Activated CD4-positive, alpha-beta T cell treated with anti-CD3 and anti-CD28 coated beads for 36 hours (primary cell): ENCODE results near the gene CES2. TPM values are rescaled to one million over a fixed set of nuclear protein-coding genes. Genes with fewer than 3 reads are reported as not detected.
A peak's percentile ranks its signal among the peaks of the same experiment; 100 is the strongest.
"Not testable (repeated sequence)": the region's sequence is repeated elsewhere in the genome, so short reads cannot be mapped to it uniquely, and the experiment has no call there.

ENCODE experiments used
- ATAC-seq: fragments of 200-7000 bp; cut with Tn5 transposase; one replicate; pipeline ENCODE4 v1.10.0; 2021; ENCODE audit warnings: mild to moderate bottlenecking, moderate library complexity
- CTCF ChIA-PET: fragments of 350-600 bp; sonication (Branson Sonifier 250); formaldehyde crosslinking; loops from one replicate; lab custom pipeline; 2021; ENCODE audit warnings: antibody characterized with exemption; lab: Charles Lee
- POLR2A ChIA-PET: fragments of 350-600 bp; sonication (Branson Sonifier 250); formaldehyde crosslinking; loops from one replicate; lab custom pipeline; 2021; ENCODE audit warnings: antibody characterized with exemption, inconsistent platforms; lab: Charles Lee
- DNase-seq: peaks from one replicate; pipeline ENCODE4 v3.0.0-alpha.2; 2020
- H3K27ac Mint-ChIP-seq: one replicate; pipeline ENCODE4 v1.8.0; 2021; ENCODE audit warnings: mixed read lengths
- H3K27me3 Mint-ChIP-seq: one replicate; pipeline ENCODE4 v1.8.0; 2021; ENCODE audit warnings: mixed read lengths
- H3K36me3 Mint-ChIP-seq: one replicate; pipeline ENCODE4 v1.8.0; 2021; ENCODE audit warnings: low read depth, mixed read lengths
- H3K4me1 Mint-ChIP-seq: one replicate; pipeline ENCODE4 v1.8.0; 2021; ENCODE audit warnings: mixed read lengths
- H3K4me3 Mint-ChIP-seq: one replicate; pipeline ENCODE4 v1.8.0; 2021; ENCODE audit warnings: mild to moderate bottlenecking, moderate library complexity, mixed read lengths
- H3K9me3 Mint-ChIP-seq: one replicate; pipeline ENCODE4 v1.8.0; 2021; ENCODE audit warnings: low read depth, mixed read lengths
- intact Hi-C, 2 experiments: fragments of 100-400 bp; cut with DNase I in 1 of 2; cut with micrococcal nuclease in 1 of 2; formaldehyde crosslinking; loops; one replicate each; pipeline versions ENCODE4 v1.14.2 to v1.15.1; 2022 to 2024; cut with DNase I, micrococcal nuclease
- total RNA-seq, 2 experiments: library from RNA; stranded (reverse); gene quantifications; one replicate each; pipeline ENCODE4 v1.2.3, GENCODE V29; 2021

CES2 gene
- total RNA-seq, 2 experiments from 2014 or later: 30.5 to 31.6 TPM

- peaks cover 6% of the 10 kb centered on the region for H3K9me3 Mint-ChIP-seq
- CTCF ChIA-PET: interaction anchor here (0.7 to 2.5 kb wide), 26 partner anchors 9 to 330 kb away, joined by 3 to 19 read pairs (median 4); partner anchors contain the start of genes B3GNT9, FBXL8 and TRADD
- intact Hi-C loops: loop anchor here in 1 of 2 experiments (1.0 kb wide), 4 partner anchors 23 to 231 kb away; no protein-coding TSS in a partner anchor
- H3K27me3 Mint-ChIP-seq: peaks cover 28% of the 10 kb centered on the region
- POLR2A ChIA-PET: interaction anchor here (1.1 kb wide), 1 partner anchor 14 kb away, joined by 3 read pairs; no protein-coding TSS in a partner anchor
- DNase-seq: peak; percentile 87
- no peak overlapping the region for H3K27ac Mint-ChIP-seq
- ATAC-seq: peak; percentile 85
- no peak overlapping the region for H3K4me3 Mint-ChIP-seq
- H3K4me1 Mint-ChIP-seq: peaks cover 9% of the 10 kb centered on the region
- no peaks in the 10 kb centered on the region for H3K36me3 Mint-ChIP-seq
These were observed 18.9 kb downstream of the CES2 start for GRCh38 chr16:66954097-66954659.

GRCh38 chr16:66955363-66956153 is 20.2 kb downstream of the CES2 start:
- H3K27me3 Mint-ChIP-seq: peaks cover 21% of the 10 kb centered on the region
- CTCF ChIA-PET: interaction anchor here (1.1 to 1.2 kb wide), 2 partner anchors 16 to 19 kb away, joined by 3 to 4 read pairs; no protein-coding TSS in a partner anchor
- H3K27ac Mint-ChIP-seq, POLR2A ChIA-PET, H3K9me3 Mint-ChIP-seq, intact Hi-C loops, H3K4me1 Mint-ChIP-seq, H3K4me3 Mint-ChIP-seq, H3K36me3 Mint-ChIP-seq, DNase-seq, ATAC-seq: not testable (repeated sequence)

- H3K4me1 Mint-ChIP-seq, H3K4me3 Mint-ChIP-seq, H3K27ac Mint-ChIP-seq, H3K36me3 Mint-ChIP-seq, ATAC-seq, POLR2A ChIA-PET, intact Hi-C loops, H3K9me3 Mint-ChIP-seq, DNase-seq: not testable (repeated sequence)
- peaks cover 20% of the 10 kb centered on the region for H3K27me3 Mint-ChIP-seq
- CTCF ChIA-PET: interaction anchor here (0.6 to 1.2 kb wide), 4 partner anchors 17 to 247 kb away, joined by 3 to 4 read pairs (median 3); no protein-coding TSS in a partner anchor
These were observed 20.8 kb downstream of the CES2 start for GRCh38 chr16:66956154-66956457.

- H3K36me3 Mint-ChIP-seq: no peaks in the 10 kb centered on the region
- ChIA-PET CTCF (interaction anchor here (0.5 to 2.5 kb wide), 19 partner anchors 10 to 1215 kb away, joined by 3 to 10 read pairs (median 4); no protein-coding TSS in a partner anchor), POLR2A (no interaction called here)
- H3K4me3 Mint-ChIP-seq: no peak overlapping the region
- ATAC-seq (no peak), DNase-seq (no peak)
- H3K9me3 Mint-ChIP-seq: no peaks in the 10 kb centered on the region
- H3K27me3 Mint-ChIP-seq: peaks cover under 1% of the 10 kb centered on the region
- intact Hi-C loops: no loop called here
- H3K4me1 Mint-ChIP-seq: peaks cover 13% of the 10 kb centered on the region
- H3K27ac Mint-ChIP-seq: peak overlapping the region; percentile 16
These were observed 23.8 kb downstream of the CES2 start for GRCh38 chr16:66958857-66959703.

- H3K4me3 Mint-ChIP-seq: no peak overlapping the region
These were observed 24.4 kb downstream of the CES2 start for GRCh38 chr16:66959704-66960161.

GRCh38 chr16:66960270-66960669 is 25.0 kb downstream of the CES2 start:
- H3K27ac Mint-ChIP-seq: no peak overlapping the region
- intact Hi-C loops: no loop called here
- ATAC-seq (no peak), DNase-seq (no peak)
- no peaks in the 10 kb centered on the region for H3K27me3 Mint-ChIP-seq
- H3K9me3 Mint-ChIP-seq: no peaks in the 10 kb centered on the region
- H3K4me1 Mint-ChIP-seq: peaks cover 13% of the 10 kb centered on the region
- ChIA-PET CTCF (interaction anchor here (0.6 to 2.5 kb wide), 12 partner anchors 11 to 195 kb away, joined by 3 to 10 read pairs (median 4); no protein-coding TSS in a partner anchor), POLR2A (no interaction called here)
- H3K36me3 Mint-ChIP-seq: no peaks in the 10 kb centered on the region
- no peak overlapping the region for H3K4me3 Mint-ChIP-seq

More at GRCh38 chr16:66959704-66960161, 24.4 kb downstream of the CES2 start:
- H3K36me3 Mint-ChIP-seq: no peaks in the 10 kb centered on the region
- DNase-seq (no peak), ATAC-seq (no peak)
- intact Hi-C loops: no loop called here
- no peaks in the 10 kb centered on the region for H3K27me3 Mint-ChIP-seq
- H3K27ac Mint-ChIP-seq: no peak overlapping the region
- ChIA-PET POLR2A (no interaction called here), CTCF (interaction anchor here (0.5 to 2.5 kb wide), 16 partner anchors 11 to 1214 kb away, joined by 3 to 10 read pairs (median 4); no protein-coding TSS in a partner anchor)
- H3K4me1 Mint-ChIP-seq: peaks cover 13% of the 10 kb centered on the region
- H3K9me3 Mint-ChIP-seq: no peaks in the 10 kb centered on the region

GRCh38 chr16:66961065-66961744 is 25.9 kb downstream of the CES2 start, which contains the start of gene CES3:
TSS of gene CES3 (plus strand) at chr16:66961266. CDS start at chr16:66961308, 42 bp downstream.
- POLR2A ChIA-PET: no interaction called here
- intact Hi-C loops: no loop called here
- ATAC-seq: peak; percentile 96

GRCh38 chr16:66961914-66962313 is 26.6 kb downstream of the CES2 start:
- Mint-ChIP-seq H3K27ac (peak overlapping the region; percentile 58), H3K9me3 (no peaks in the 10 kb centered on the region), H3K4me3 (no peak overlapping the region), H3K36me3 (no peaks in the 10 kb centered on the region), H3K27me3 (no peaks in the 10 kb centered on the region), H3K4me1 (peaks cover 13% of the 10 kb centered on the region)
- CTCF ChIA-PET: interaction anchor here (0.5 to 2.1 kb wide), 10 partner anchors 9 to 519 kb away, joined by 3 to 8 read pairs (median 3); partner anchors contain the start of genes ATP6V0D1 and B3GNT9
- DNase-seq: peak; percentile 47
- POLR2A ChIA-PET: no interaction called here
- peak; percentile 51 for ATAC-seq
- intact Hi-C loops: no loop called here

More at GRCh38 chr16:66961065-66961744, 25.9 kb downstream of the CES2 start, which contains the start of gene CES3:
- H3K27me3 Mint-ChIP-seq: no peaks in the 10 kb centered on the region
- peak; percentile 86 for DNase-seq
- H3K9me3 Mint-ChIP-seq: no peaks in the 10 kb centered on the region
- CTCF ChIA-PET: interaction anchor here (0.5 to 2.1 kb wide), 13 partner anchors 10 to 485 kb away, joined by 3 to 8 read pairs (median 4); no protein-coding TSS in a partner anchor
- H3K27ac Mint-ChIP-seq: peak within 1 kb of the TSS; percentile 58
- H3K4me3 Mint-ChIP-seq: no peak within 1 kb of the TSS
- H3K36me3 Mint-ChIP-seq: no peaks in the 10 kb centered on the region
- peaks cover 13% of the 10 kb centered on the region for H3K4me1 Mint-ChIP-seq

- DNase-seq (no peak), ATAC-seq (no peak)
- Mint-ChIP-seq H3K9me3 (no peaks in the 10 kb centered on the region), H3K4me3 (no peak overlapping the region), H3K27me3 (no peaks in the 10 kb centered on the region), H3K4me1 (peaks cover 9% of the 10 kb centered on the region), H3K36me3 (no peaks in the 10 kb centered on the region), H3K27ac (no peak overlapping the region)
- intact Hi-C loops: no loop called here
- POLR2A ChIA-PET: no interaction called here
- CTCF ChIA-PET: interaction anchor here (0.6 to 1.9 kb wide), 6 partner anchors 10 to 318 kb away, joined by 3 to 8 read pairs (median 4); no protein-coding TSS in a partner anchor
These were observed 28.7 kb downstream of the CES2 start for GRCh38 chr16:66964049-66964448.

- intact Hi-C loops: no loop called here
- Mint-ChIP-seq H3K4me1 (no peaks in the 10 kb centered on the region), H3K9me3 (no peaks in the 10 kb centered on the region), H3K4me3 (no peak overlapping the region), H3K27me3 (no peaks in the 10 kb centered on the region), H3K36me3 (no peaks in the 10 kb centered on the region), H3K27ac (no peak overlapping the region)
- no peak for DNase-seq
- ATAC-seq: no peak
- ChIA-PET CTCF (interaction anchor here (0.6 to 1.1 kb wide), 3 partner anchors 15 to 249 kb away, joined by 3 to 4 read pairs (median 3); no protein-coding TSS in a partner anchor), POLR2A (no interaction called here)
These were observed 33.5 kb downstream of the CES2 start for GRCh38 chr16:66968847-66969246.
